ENCODE results near the gene RNU6-8. TPM values are rescaled to one million over a fixed set of nuclear protein-coding genes. Genes with fewer than 3 reads are reported as not detected.

The RNU6-8 gene
- total and polyA plus RNA-seq, 2 donors (not counting 1 experiment from before 2014, with no cell fraction given), result not detected

GRCh38 chr14:32171469-32171868, 31.6 kb downstream of the RNU6-8 start:
- intact Hi-C loops (cut with micrococcal nuclease), result no loop called here
- Mint-ChIP-seq H3K4me1 (peaks cover 1% of the 10 kb centered on the region), H3K9me3 (ENCODE audit: insufficient read depth) (no peaks in the 10 kb centered on the region), H3K27ac (no peak overlapping the region), H3K4me3 (no peak overlapping the region), H3K27me3 (no peaks in the 10 kb centered on the region)
- no peak for ATAC-seq (ENCODE audit: low read depth)
- ChIA-PET POLR2A (no interaction called here), CTCF (no interaction called here)
- Histone ChIP-seq H3K9me3 (ENCODE audit: control extremely low read depth in 1 of 3, control insufficient read depth in 2 of 3, insufficient read depth in 1 of 3, low read length in 2 of 3) (no peaks in the 10 kb centered on the region), H3K4me2 (replicated peaks; ENCODE audit: low read depth, low read length, poor library complexity, severe bottlenecking) (no peak overlapping the region), H3K4me3 (ENCODE audit: control extremely low read depth in 1 of 5, extremely low read depth in 1 of 5, insufficient read depth in 1 of 5, low read depth in 2 of 5, low read length in 4 of 5) (no peak overlapping the region), H3K4me1 (ENCODE audit: control insufficient read depth in 2 of 2, insufficient read depth in 2 of 2, low read length in 2 of 2) (peaks cover 0 to under 1% of the 10 kb centered on the region in 2 donors), H3K9ac (ENCODE audit: low read length) (no peak overlapping the region), H3K79me2 (ENCODE audit: control insufficient read depth, insufficient read depth, low read length) (no peaks in the 10 kb centered on the region), H3K36me3 (replicated peaks in 1 of 2; ENCODE audit: control extremely low read depth in 1 of 2, control insufficient read depth in 1 of 2, extremely low read depth in 1 of 2, insufficient read depth in 2 of 2, low read length in 1 of 2) (no peaks in the 10 kb centered on the region), H4K20me1 (ENCODE audit: control insufficient read depth, insufficient read depth, low read length, poor library complexity, severe bottlenecking) (no peaks in the 10 kb centered on the region), H3K27me3 (replicated peaks in 1 of 4; ENCODE audit: control extremely low read depth in 1 of 4, control insufficient read depth in 3 of 4, insufficient read depth in 4 of 4, low read length in 3 of 4) (no peaks in the 10 kb centered on the region), H3K27ac (ENCODE audit: low read length in 2 of 2) (no peak overlapping the region), H2AFZ (ENCODE audit: insufficient read depth, low read depth, low read length, poor library complexity, severe bottlenecking) (no peak overlapping the region)
- WGBS (ENCODE audit: insufficient coverage), result 95% methylated on average over 4 of the region's 5 CpGs
- TF ChIP-seq EZH2 (IDR thresholded peaks at IDR 0.05; ENCODE audit: borderline replicate concordance, insufficient read depth, low read depth, low read length, poor library complexity, severe bottlenecking) (no peak), CTCF (IDR thresholded peaks at IDR 0.05) (no peak)
- no peak for DNase-seq

- Mint-ChIP-seq H3K4me1 (peaks cover 14% of the 10 kb centered on the region), H3K9me3 (ENCODE audit: insufficient read depth) (peaks cover 3% of the 10 kb centered on the region), H3K4me3 (no peak overlapping the region), H3K27ac (no peak overlapping the region), H3K27me3 (no peaks in the 10 kb centered on the region)
- Histone ChIP-seq H3K4me1 (ENCODE audit: control insufficient read depth in 2 of 2, insufficient read depth in 2 of 2, low read length in 2 of 2) (peaks cover 12 to 13% of the 10 kb centered on the region in 2 donors), H3K36me3 (replicated peaks in 1 of 2; ENCODE audit: control extremely low read depth in 1 of 2, control insufficient read depth in 1 of 2, extremely low read depth in 1 of 2, insufficient read depth in 2 of 2, low read length in 1 of 2) (no peaks in the 10 kb centered on the region), H3K9me3 (ENCODE audit: control extremely low read depth in 1 of 3, control insufficient read depth in 2 of 3, insufficient read depth in 1 of 3, low read length in 2 of 3) (no peaks in the 10 kb centered on the region), H2AFZ (ENCODE audit: insufficient read depth, low read depth, low read length, poor library complexity, severe bottlenecking) (no peak overlapping the region), H3K79me2 (ENCODE audit: control insufficient read depth, insufficient read depth, low read length) (no peaks in the 10 kb centered on the region), H3K4me2 (replicated peaks; ENCODE audit: low read depth, low read length, poor library complexity, severe bottlenecking) (no peak overlapping the region), H3K27ac (ENCODE audit: low read length in 2 of 2) (no peak overlapping the region), H4K20me1 (ENCODE audit: control insufficient read depth, insufficient read depth, low read length, poor library complexity, severe bottlenecking) (no peaks in the 10 kb centered on the region), H3K4me3 (ENCODE audit: control extremely low read depth in 1 of 5, extremely low read depth in 1 of 5, insufficient read depth in 1 of 5, low read depth in 2 of 5, low read length in 4 of 5) (no peak overlapping the region), H3K27me3 (replicated peaks in 1 of 4; ENCODE audit: control extremely low read depth in 1 of 4, control insufficient read depth in 3 of 4, insufficient read depth in 4 of 4, low read length in 3 of 4) (no peaks in the 10 kb centered on the region), H3K9ac (ENCODE audit: low read length) (no peak overlapping the region)
- ChIA-PET CTCF (no interaction called here), POLR2A (no interaction called here)
- intact Hi-C loops (cut with micrococcal nuclease), result no loop called here
- DNase-seq, result no peak
- 28% methylated on average over 2 of the region's 3 CpGs for WGBS (ENCODE audit: insufficient coverage)
- ATAC-seq (ENCODE audit: low read depth), result no peak
- no peak for TF ChIP-seq CTCF (IDR thresholded peaks at IDR 0.05)
- no peak for TF ChIP-seq EZH2 (IDR thresholded peaks at IDR 0.05; ENCODE audit: borderline replicate concordance, insufficient read depth, low read depth, low read length, poor library complexity, severe bottlenecking)
These were observed 33.9 kb downstream of the RNU6-8 start for GRCh38 chr14:32169191-32169590.
